ENCODE data around the gene NBR1.
A peak's percentile ranks its signal among the peaks of the same experiment; 100 is the strongest.
"Not testable (repeated sequence)": the region's sequence is repeated elsewhere in the genome, so short reads cannot be mapped to it uniquely, and the experiment has no call there.

NBR1 gene

DNA sequence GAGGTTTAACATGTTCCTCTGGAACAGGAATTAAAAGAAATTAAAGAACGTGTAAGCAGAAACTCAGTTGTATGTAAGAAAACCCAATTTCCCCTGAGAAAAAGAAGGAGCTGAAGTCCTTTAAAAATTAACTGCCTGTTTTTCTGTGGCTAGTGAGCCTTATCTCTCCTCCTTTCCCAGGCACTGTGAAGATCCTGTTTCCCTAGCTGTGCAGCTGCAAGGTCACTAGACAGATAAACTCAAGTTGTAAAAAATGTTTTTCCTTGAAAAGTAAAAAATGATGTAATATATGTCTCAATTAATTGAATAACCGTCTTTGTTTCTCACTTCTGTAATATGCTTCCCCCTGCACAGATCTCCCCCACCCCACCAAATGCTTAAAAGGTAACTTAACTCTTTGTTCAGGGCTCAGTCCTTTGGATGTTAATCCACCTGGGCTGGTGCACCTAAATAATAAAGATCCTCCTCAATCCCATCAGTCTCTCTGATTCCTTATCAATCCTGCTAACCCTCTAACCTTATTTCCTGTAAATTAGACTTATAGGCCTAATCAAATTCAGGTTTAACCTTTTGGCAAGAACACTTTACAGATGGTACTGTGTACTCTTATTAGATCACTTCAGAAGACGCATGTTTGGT lies 17.7 kb upstream of the NBR1 start:
- not testable (repeated sequence) for DNase-seq (ENCODE audit: low spot score)

- no peak for DNase-seq (ENCODE audit: low spot score)
Observed at GRCh38 chr17:43155666-43156065, 15.3 kb upstream of the NBR1 start.

DNA sequence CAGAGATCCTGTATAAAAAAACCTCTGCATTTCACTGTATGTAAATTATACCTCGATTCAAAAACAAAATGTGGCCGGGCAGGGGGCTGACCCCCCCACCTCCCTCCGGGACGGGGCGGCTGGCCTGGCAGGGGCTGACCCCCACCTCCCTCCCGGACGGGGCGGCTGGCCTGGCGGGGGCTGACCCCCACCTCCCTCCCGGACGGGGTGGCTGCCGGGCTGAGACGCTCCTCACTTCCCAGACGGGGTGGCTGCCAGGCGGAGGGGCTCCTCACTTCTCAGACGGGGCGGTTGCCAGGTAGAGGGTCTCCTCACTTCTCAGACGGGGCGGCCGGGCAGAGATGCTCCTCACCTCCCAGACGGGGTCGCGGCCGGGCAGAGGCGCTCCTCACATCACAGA lies 11.8 kb upstream of the NBR1 start:
- DNase-seq (ENCODE audit: low spot score), result not testable (repeated sequence)

- not testable (repeated sequence) for DNase-seq (ENCODE audit: low spot score)
Observed at GRCh38 chr17:43159957-43160356, 11.1 kb upstream of the NBR1 start.

- DNase-seq (ENCODE audit: low spot score), result not testable (repeated sequence)
Observed at GRCh38 chr17:43165971-43166370, 5.0 kb upstream of the NBR1 start.

DNA sequence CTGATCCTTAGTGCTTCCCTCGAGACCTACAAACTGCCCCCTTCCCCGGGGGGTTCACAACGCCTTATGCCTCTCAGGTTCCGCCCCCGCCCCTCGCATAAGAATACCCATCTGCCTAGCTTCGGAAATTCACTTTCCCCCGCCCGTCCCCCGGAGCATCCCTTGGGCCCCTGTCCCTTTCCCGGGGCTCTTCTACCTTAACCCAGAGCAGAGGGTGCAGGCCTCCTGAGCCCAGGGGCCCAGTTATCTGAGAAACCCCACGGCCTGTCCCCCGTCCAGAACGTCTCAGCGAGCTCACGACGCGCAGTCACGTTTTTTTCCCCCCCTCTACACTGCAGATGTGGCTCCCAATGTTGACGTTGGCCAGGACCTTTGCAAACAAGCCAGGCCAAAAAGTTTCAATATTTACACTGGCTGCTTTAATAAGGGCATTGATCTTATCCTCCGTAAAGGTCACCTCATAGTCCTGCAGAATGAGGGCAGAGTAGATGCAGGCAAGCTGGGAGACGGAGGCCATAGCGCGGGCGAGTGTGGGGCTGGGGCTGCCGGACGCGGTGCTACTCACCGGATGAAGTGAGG lies 1.4 kb upstream of the NBR1 start:
- peak; percentile 73 for DNase-seq (ENCODE audit: low spot score)

DNA sequence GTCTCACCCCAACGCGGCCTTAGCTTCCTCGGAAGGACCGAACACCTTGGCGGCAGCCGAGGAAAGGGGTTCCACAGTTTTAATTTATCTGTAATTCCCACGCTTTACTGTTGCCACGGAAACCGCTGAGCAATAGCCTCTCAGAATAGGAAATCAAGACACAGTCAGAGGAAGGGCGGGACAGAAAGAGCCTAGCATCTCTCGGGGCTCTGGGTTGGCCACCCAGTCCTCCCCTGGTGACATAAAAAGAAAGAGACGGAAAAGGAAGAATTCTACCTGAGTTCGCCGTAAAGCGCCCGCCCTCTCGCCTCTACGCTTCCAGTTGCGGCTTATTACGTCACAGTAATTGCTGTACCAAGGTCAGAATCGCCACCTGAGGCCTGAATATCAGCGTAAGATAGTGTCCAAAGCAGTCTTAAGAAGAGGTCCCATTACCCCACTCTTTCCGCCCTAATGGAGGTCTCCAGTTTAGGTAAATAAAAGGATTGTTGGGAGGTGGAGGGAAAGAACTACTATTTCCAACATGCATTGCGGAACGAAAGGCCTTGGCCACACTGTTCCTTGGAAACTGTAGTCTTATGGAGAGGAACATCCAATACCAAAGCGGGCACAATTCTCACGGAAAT lies 761 bp upstream of the NBR1 start:
- DNase-seq (ENCODE audit: low spot score), result peak; percentile 98

DNA sequence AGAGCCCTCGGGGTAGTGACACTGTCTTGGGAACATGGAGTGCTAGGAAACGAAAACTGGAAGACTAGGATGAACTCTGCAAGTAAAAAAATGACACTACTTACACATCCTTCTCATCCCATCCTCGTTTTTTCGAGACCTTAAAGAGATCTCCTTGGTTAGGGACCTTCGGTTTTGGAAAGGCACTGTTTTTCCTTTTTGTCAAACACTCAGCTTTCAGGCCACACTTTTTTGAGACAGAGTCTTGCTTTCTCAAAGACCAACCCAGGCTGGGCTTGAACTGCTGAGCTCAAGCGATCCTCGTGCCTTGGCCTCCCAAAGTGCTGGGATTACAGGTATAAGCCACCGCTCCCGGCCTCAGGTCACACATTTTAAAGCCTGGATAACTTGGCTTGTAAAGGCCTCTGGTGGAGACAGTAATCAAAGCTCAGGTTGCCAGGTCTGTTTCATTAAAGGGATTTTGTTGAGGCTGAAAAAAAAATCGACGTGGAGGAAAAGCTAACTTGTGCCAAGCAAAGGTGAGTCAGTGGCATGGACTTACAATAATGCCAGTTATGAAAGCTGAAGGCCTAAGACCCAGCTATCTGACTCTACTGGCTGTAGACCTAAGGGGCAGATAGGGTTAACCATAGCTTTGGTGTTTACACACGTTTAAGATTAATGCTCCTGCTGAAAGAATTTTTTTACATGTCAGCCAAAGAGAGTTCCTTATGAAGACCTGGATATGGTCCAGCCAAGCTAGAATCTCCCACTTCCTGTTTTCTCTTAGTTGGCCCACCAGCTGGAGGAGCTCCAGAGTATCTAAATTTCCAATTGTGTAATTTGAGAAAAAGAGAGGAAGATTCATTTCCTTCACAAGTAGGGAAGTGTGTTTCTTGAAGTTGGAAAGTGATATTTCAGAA lies 823 bp downstream of the NBR1 start:
- peak; percentile 45 for DNase-seq (ENCODE audit: low spot score)

GRCh38 chr17:43175213-43176118 lies 4.5 kb downstream of the NBR1 start:
- no peak for DNase-seq (ENCODE audit: low spot score)

DNA sequence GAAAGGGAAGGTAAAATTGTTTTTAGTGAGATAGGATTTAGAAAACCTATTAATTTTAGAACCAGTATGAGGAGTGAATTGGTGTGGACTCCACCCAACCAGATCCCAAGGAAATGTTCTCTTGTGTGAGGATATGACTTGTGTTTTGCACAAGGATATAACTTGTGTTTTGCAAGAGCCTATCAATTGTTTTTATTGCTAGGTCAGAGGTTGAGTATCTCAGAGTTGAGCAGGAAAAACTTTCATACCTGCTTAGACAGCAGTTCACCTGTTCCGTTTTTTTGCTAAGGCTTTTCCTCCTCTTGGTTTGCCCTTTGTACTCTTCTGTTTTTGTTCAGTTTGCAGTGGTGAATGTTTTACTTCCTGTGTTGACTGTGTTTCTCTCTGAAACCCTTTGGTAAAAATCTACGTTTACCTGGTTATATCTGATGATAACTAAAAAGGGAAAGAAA lies 5.1 kb downstream of the NBR1 start:
- no peak for DNase-seq (ENCODE audit: low spot score)

DNA sequence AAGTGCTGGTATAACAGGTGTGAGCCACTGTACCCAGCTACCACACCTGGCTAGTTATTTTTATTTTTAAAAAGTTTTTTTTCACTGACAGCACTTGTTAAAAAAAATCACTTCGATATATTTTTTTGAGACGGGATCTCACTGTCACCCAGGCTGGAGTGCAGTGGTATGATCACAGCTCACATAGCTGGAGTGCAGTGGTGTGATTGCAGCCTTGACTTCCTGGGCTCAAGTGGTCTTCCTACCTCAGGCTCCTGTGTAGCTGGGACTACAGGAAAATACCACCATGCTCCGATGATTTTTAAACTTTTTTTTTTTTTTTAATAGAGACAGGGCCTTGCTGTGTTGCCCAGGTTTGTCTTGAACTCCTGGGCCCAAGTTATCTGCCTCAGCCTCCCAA lies 12.9 kb downstream of the NBR1 start:
- no peak for DNase-seq (ENCODE audit: low spot score)

DNA sequence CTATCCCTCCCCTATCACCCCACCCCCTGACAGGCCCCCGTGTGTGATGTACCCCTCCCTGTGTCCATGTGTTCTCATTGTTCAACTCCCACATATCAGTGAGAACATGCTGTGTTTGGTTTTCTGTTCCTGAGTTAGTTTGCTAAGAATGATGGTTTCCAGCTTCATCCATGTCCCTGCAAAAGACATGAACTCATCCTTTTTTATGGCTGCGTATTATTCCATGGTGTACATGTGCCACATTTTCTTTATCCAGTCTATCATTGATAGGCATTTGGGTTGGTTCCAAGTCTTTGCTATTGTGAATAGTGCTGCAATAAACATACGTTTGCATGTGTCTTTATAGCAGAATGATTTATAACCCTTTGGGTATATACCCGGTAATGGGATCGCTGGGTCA lies 15.6 kb downstream of the NBR1 start:
- DNase-seq (ENCODE audit: low spot score), result not testable (repeated sequence)

DNA sequence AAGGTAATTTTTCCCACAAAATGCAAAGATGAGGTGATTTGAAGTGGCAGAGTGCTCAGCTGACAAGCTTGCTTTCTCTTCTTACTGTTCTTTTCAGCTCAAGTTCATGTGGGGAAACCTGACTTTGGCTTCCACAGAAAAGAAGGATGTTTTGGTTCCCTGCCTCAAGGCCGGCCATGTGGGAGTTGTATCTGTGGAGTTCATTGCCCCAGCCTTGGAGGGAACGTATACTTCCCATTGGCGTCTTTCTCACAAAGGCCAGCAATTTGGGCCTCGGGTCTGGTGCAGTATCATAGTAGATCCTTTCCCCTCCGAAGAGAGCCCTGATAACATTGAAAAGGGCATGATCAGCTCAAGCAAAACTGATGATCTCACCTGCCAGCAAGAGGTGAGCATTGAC lies 22.2 kb downstream of the NBR1 start:
- no peak for DNase-seq (ENCODE audit: low spot score)

- no peak for DNase-seq (ENCODE audit: low spot score)
Observed at GRCh38 chr17:43199633-43200032, 28.6 kb downstream of the NBR1 start.

- DNase-seq (ENCODE audit: low spot score), result peak; percentile 73
Observed at GRCh38 chr17:43200127-43200526, 29.1 kb downstream of the NBR1 start.

GRCh38 chr17:43203013-43203412 lies 32.0 kb downstream of the NBR1 start:
- not testable (repeated sequence) for DNase-seq (ENCODE audit: low spot score)

- no peak for DNase-seq (ENCODE audit: low spot score)
Observed at GRCh38 chr17:43210576-43210975, 39.6 kb downstream of the NBR1 start.

DNA sequence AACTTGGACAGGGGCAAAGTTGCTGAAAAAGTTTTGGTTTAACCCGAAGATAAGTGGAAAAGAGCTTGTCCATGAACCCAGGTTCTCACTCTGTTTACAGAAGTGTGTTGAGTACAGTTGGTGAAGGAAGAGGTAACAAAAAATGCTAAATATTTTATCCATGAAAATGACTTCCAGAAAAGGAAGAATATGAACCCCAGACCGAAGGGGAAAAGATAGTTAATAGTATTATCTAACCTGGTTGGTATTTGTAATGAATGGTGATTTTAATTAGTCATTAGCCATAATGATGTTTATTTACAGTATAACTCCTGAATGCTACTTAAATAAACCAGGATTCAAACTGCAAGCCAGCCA lies 40.1 kb downstream of the NBR1 start:
- DNase-seq (ENCODE audit: low spot score), result peak; percentile 39

DNA sequence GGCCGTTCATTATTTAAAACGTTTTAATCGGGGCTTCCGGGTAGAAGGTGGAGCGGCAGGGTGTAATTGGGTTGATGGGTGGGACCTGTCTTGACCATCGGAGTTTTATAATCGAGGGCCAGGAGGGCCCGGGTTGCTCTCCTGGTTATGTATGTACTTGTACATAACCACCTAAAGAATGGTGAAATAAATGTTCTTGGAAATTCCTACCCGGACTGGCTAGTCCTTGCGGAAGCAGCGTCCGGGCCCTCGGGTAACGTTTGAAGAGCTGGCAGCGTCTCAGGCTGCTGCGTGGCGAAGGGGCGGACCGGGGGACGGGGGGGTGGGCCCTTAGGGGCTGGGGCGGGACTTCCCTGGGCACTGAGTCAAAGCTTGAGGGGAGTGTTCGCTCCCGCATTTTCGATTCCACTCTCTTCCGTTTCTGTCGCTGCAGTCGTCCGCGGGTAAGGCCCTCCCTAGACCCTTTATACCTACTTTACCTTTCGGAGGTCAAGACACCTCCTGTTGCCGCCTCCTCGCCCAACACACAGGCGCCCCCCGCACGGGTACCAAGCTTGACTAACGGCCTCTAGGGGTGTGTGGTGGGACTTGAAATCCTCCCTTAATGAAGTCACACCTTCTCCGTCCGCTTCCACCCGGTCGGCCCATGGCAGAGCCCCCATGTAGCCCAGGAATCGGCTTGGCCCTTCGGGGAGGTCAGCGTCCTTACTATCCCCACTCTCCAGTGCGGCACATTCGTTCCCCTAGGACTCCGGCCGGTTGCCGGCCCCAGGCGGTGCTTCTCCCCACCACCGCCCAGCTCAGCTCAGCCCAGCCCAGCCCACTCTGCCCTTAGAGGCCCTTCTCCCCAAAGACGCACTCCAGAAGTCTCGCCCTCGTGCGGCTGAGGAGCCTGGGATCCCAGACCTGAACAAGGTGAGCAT lies 40.7 kb downstream of the NBR1 start, which contains the start of gene TMEM106A:
Gene TMEM106A (plus strand): TSS at position 396 of the 923 bp plus-strand sequence. CDS start 1,167 bp downstream, outside the sequence.
- DNase-seq (ENCODE audit: low spot score), result peak; percentile 85

Measured in NAMALWA (cell line).